Measurements from ENCODE around the gene AMY1A. TPM values are rescaled to one million over a fixed set of nuclear protein-coding genes. Genes with fewer than 3 reads are reported as not detected.
"Not testable (repeated sequence)": the region's sequence is repeated elsewhere in the genome, so short reads cannot be mapped to it uniquely, and the experiment has no call there.

AMY1A gene
- not detected in 2 replicates for total RNA-seq

- H3K27me3 Mint-ChIP-seq; H3K27ac Mint-ChIP-seq; intact Hi-C loops (cut with micrococcal nuclease); H3K4me3 Mint-ChIP-seq; H3K9me3 Mint-ChIP-seq; DNase-seq; H3K4me1 Mint-ChIP-seq; H3K36me3 Mint-ChIP-seq (ENCODE audit: low read depth): not testable (repeated sequence)
Measured at GRCh38 chr1:103655460-103655859, at the start of gene AMY1A. Gene AMY1A, plus strand, starts transcription at chr1:103655760. Its CDS starts 571 bp downstream, at chr1:103656331.

DNA sequence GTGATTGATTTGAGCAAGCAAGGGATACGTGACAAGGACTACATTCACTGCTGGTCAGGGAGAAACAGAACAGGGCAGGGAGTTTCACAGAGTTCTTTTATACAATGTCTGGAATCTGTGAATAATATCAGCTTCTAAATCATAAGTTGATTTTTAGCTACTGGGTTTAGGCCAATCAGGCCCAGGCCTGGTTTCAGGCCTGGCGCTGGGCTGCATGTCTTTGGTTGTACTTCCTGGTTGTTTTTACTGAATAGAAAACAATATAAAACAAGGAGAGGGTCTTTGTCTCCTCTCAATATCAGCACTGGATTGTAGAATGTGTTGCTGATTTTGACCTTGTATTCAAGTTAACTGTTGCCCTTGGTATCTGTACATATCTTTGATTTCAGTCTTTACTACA lies 39.2 kb upstream of the AMY1A start:
- Mint-ChIP-seq H3K4me1 (no peaks in the 10 kb centered on the region), H3K27me3 (no peaks in the 10 kb centered on the region)

DNA sequence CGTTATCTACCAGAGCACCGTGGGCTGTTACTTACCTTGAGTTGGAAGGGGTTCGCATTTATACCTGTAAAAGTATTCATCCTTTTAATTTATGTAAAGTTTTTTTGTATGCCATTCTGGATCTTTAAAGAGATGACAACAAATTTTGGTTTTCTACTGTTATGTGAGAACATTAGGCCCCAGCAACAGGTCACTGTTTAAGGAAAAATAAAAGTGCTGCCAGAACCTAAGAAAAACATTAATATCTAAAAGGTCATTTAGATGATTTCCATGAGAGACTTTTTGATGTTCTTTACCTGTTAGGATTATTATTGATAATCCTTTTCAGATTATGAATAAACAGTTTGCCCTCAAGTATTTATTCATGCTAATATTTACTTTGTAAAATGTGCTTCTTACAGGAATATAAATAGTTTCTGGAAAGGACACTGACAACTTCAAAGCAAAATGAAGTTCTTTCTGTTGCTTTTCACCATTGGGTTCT lies 38.5 kb upstream of the AMY1A start, which contains the start of gene AMY2A:
Gene AMY2A (plus strand): TSS at position 434 of the 484 bp plus-strand sequence. CDS start 14 bp downstream, at position 448.
- H3K27ac Mint-ChIP-seq; H3K4me1 Mint-ChIP-seq; H3K9me3 Mint-ChIP-seq; intact Hi-C loops (cut with micrococcal nuclease); H3K4me3 Mint-ChIP-seq; H3K27me3 Mint-ChIP-seq; H3K36me3 Mint-ChIP-seq (ENCODE audit: low read depth); DNase-seq: not testable (repeated sequence)

More for the DNA sequence above, 39.2 kb upstream of the AMY1A start:
- H3K4me3 Mint-ChIP-seq = no peak overlapping the region
- intact Hi-C loops (cut with micrococcal nuclease) = no loop called here
- no peak for DNase-seq
- H3K27ac Mint-ChIP-seq = no peak overlapping the region
- no peaks in the 10 kb centered on the region for H3K36me3 Mint-ChIP-seq (ENCODE audit: low read depth)
- H3K9me3 Mint-ChIP-seq = no peaks in the 10 kb centered on the region

DNA sequence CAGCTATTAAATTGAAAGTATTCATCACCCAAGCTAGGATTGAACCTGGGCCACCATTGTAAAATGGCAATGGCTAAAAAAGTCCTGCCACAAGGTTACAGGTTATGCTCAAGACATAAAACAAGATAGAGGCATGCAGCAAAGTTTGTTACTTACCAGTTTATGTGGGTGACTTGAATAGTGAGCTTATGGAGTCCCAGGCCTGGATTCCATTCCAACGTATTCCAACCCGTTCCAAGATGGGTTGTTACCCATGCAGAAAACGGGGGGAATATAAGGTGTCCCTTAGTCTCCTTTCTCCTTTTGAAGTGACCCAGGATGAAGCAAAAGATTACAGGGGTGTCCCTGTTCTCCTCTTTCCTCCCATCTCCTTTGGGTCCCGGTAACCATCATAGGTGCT lies 28.1 kb upstream of the AMY1A start:
- H3K9me3 Mint-ChIP-seq; H3K36me3 Mint-ChIP-seq (ENCODE audit: low read depth); DNase-seq; H3K27me3 Mint-ChIP-seq; H3K4me1 Mint-ChIP-seq; intact Hi-C loops (cut with micrococcal nuclease); H3K27ac Mint-ChIP-seq; H3K4me3 Mint-ChIP-seq: not testable (repeated sequence)

GRCh38 chr1:103641194-103641593 lies 14.4 kb upstream of the AMY1A start:
- H3K9me3 Mint-ChIP-seq; H3K27me3 Mint-ChIP-seq; DNase-seq; H3K36me3 Mint-ChIP-seq (ENCODE audit: low read depth); H3K27ac Mint-ChIP-seq; intact Hi-C loops (cut with micrococcal nuclease); H3K4me1 Mint-ChIP-seq; H3K4me3 Mint-ChIP-seq: not testable (repeated sequence)

DNA sequence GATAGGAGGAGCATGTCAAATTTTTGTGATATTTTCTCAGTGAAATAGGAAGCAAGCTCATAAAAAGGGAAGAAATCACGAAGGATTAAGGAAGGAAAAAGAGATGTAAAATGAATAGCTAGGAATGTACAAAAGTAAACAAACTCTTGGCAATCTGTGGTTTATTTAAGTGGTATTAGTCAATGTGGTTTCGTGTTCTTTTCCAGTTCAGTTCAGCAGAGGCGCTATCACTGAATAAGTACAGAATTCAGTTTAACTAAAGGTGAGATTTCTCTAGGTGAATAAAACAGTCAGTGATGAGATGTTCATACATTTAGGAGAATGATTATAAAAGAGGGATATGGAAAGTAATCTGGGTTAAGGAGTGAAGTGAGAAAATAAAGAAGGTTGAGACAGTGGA lies 11.7 kb upstream of the AMY1A start:
- H3K4me1 Mint-ChIP-seq; intact Hi-C loops (cut with micrococcal nuclease); H3K27ac Mint-ChIP-seq; H3K36me3 Mint-ChIP-seq (ENCODE audit: low read depth); DNase-seq; H3K9me3 Mint-ChIP-seq; H3K4me3 Mint-ChIP-seq; H3K27me3 Mint-ChIP-seq: not testable (repeated sequence)

DNA sequence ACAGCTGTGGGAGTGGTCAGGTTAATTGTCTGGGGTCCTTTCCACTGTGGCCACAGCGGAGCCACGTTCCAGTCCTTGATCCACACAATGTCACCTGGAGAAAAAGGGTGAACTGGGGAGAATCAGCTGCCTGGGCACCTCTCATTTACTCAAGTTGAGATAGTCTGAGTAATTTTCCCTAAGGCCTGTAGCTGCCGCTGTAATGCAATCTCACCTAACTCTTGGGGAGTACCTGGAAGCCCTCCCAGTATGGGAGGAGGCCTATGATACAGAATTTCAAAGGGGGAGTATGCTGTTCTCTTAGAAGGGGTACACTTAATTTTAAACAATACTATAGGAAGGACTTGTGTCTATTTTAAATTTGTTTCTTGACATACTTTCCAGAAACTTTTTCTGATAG lies 5.3 kb upstream of the AMY1A start:
- DNase-seq; intact Hi-C loops (cut with micrococcal nuclease); H3K27me3 Mint-ChIP-seq; H3K9me3 Mint-ChIP-seq; H3K27ac Mint-ChIP-seq; H3K4me1 Mint-ChIP-seq; H3K4me3 Mint-ChIP-seq; H3K36me3 Mint-ChIP-seq (ENCODE audit: low read depth): not testable (repeated sequence)

DNA sequence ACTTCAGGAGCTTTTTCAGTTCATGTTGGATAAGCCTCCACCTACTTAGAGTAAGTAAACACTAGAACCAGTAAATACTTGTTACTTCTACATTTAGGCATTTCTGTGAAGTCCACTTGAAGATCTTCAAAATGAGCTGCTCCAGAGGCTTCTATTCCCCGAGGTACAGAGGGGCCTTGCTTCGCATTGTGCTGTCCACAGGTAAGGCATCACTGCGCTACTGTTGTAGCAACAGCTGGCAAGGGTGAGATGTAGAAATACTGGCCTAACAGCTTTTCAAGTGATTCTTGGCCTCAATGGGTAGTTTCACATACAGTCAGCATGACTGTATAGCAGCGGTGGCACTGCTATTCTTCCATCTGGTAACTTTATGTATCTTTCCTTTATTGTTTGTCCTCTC lies 4.7 kb upstream of the AMY1A start:
- H3K4me3 Mint-ChIP-seq; H3K27ac Mint-ChIP-seq; H3K36me3 Mint-ChIP-seq (ENCODE audit: low read depth); H3K4me1 Mint-ChIP-seq; DNase-seq; intact Hi-C loops (cut with micrococcal nuclease); H3K27me3 Mint-ChIP-seq; H3K9me3 Mint-ChIP-seq: not testable (repeated sequence)

DNA sequence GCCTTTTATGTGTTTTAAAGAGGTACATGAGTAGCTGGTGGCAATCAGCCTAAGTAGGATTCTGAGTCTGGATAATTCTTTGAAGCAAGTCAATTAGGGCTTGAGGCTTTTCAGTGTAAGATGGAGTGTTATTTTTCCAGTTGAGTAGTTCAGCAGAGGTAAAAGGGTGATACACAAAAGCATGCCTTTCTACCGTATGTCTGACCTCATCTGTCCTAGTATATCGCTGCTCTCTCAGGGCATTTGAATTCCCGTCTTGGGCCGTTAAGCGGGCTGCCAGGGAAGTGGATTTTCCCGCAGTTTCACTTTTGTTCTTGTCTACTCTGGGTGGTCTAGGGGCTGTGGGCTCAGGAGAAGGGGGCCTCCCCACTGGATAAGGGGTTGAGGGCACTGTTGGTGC lies 1.4 kb upstream of the AMY1A start:
- H3K4me1 Mint-ChIP-seq; H3K27me3 Mint-ChIP-seq; intact Hi-C loops (cut with micrococcal nuclease); H3K9me3 Mint-ChIP-seq; H3K36me3 Mint-ChIP-seq (ENCODE audit: low read depth); H3K27ac Mint-ChIP-seq; DNase-seq; H3K4me3 Mint-ChIP-seq: not testable (repeated sequence)

DNA sequence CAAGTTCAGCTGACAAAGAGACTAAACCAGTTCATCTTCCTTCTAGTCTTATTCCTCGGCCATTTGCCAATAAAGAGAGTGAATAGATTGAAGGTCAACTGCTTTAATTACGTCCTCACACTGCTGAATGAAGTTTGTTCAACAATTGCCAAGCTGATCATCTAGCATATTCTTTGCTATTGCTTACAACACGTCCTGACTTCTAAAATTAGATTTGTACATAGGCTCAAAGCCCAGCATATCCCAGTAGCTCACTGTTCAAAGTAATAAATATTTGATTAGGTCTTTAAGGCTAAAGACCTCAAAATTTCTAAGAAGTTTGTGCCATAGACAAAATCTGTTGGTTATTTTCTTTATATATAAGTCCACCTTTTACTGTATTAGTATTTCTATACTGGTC lies 20.8 kb downstream of the AMY1A start:
- intact Hi-C loops (cut with micrococcal nuclease) = not testable (repeated sequence)

GRCh38 chr1:103696110-103696509 lies 40.5 kb downstream of the AMY1A start, which contains the start of gene AMY1B:
Gene AMY1B, minus strand, starts transcription at chr1:103696210. Its CDS starts 571 bp downstream, at chr1:103695639.
- H3K9me3 Mint-ChIP-seq; H3K4me1 Mint-ChIP-seq; DNase-seq; intact Hi-C loops (cut with micrococcal nuclease); H3K4me3 Mint-ChIP-seq; H3K27me3 Mint-ChIP-seq; H3K27ac Mint-ChIP-seq; H3K36me3 Mint-ChIP-seq (ENCODE audit: low read depth): not testable (repeated sequence)

More for the DNA sequence above, 20.8 kb downstream of the AMY1A start:
- not testable (repeated sequence) for H3K4me3 Mint-ChIP-seq; H3K27me3 Mint-ChIP-seq; H3K27ac Mint-ChIP-seq; H3K36me3 Mint-ChIP-seq (ENCODE audit: low read depth); H3K4me1 Mint-ChIP-seq; H3K9me3 Mint-ChIP-seq; DNase-seq

- H3K36me3 Mint-ChIP-seq (ENCODE audit: low read depth); DNase-seq; H3K4me1 Mint-ChIP-seq; H3K27ac Mint-ChIP-seq; intact Hi-C loops (cut with micrococcal nuclease); H3K4me3 Mint-ChIP-seq; H3K9me3 Mint-ChIP-seq; H3K27me3 Mint-ChIP-seq: not testable (repeated sequence)
Measured at GRCh38 chr1:103697430-103697829, 41.9 kb downstream of the AMY1A start.

DNA sequence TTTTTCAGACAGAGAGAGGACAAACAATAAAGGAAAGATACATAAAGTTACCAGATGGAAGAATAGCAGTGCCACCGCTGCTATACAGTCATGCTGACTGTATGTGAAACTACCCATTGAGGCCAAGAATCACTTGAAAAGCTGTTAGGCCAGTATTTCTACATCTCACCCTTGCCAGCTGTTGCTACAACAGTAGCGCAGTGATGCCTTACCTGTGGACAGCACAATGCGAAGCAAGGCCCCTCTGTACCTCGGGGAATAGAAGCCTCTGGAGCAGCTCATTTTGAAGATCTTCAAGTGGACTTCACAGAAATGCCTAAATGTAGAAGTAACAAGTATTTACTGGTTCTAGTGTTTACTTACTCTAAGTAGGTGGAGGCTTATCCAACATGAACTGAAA lies 45.1 kb downstream of the AMY1A start:
- intact Hi-C loops (cut with micrococcal nuclease); H3K27me3 Mint-ChIP-seq; H3K4me3 Mint-ChIP-seq; H3K9me3 Mint-ChIP-seq; H3K4me1 Mint-ChIP-seq; H3K27ac Mint-ChIP-seq; H3K36me3 Mint-ChIP-seq (ENCODE audit: low read depth); DNase-seq: not testable (repeated sequence)

DNA sequence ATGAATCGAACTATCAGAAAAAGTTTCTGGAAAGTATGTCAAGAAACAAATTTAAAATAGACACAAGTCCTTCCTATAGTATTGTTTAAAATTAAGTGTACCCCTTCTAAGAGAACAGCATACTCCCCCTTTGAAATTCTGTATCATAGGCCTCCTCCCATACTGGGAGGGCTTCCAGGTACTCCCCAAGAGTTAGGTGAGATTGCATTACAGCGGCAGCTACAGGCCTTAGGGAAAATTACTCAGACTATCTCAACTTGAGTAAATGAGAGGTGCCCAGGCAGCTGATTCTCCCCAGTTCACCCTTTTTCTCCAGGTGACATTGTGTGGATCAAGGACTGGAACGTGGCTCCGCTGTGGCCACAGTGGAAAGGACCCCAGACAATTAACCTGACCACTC lies 45.7 kb downstream of the AMY1A start:
- H3K27me3 Mint-ChIP-seq; H3K27ac Mint-ChIP-seq; H3K4me1 Mint-ChIP-seq; DNase-seq; H3K4me3 Mint-ChIP-seq; intact Hi-C loops (cut with micrococcal nuclease); H3K9me3 Mint-ChIP-seq; H3K36me3 Mint-ChIP-seq (ENCODE audit: low read depth): not testable (repeated sequence)

DNA sequence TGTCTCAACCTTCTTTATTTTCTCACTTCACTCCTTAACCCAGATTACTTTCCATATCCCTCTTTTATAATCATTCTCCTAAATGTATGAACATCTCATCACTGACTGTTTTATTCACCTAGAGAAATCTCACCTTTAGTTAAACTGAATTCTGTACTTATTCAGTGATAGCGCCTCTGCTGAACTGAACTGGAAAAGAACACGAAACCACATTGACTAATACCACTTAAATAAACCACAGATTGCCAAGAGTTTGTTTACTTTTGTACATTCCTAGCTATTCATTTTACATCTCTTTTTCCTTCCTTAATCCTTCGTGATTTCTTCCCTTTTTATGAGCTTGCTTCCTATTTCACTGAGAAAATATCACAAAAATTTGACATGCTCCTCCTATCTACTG lies 52.1 kb downstream of the AMY1A start:
- intact Hi-C loops (cut with micrococcal nuclease); H3K27me3 Mint-ChIP-seq; H3K27ac Mint-ChIP-seq; H3K4me1 Mint-ChIP-seq; H3K36me3 Mint-ChIP-seq (ENCODE audit: low read depth); H3K9me3 Mint-ChIP-seq; DNase-seq; H3K4me3 Mint-ChIP-seq: not testable (repeated sequence)
